NCI-H524 (cell line): ENCODE results near the gene TNIK.
A peak's percentile ranks its signal among the peaks of the same experiment; 100 is the strongest.

Experiments
- DNase-seq, 2 experiments: peaks; one replicate each; lab custom pipeline; 2025; lab: John Stamatoyannopoulos, UW

TNIK gene

GRCh38 chr3:171226794-171227193 lies 233.4 kb downstream of the TNIK start:
- DNase-seq = no peak

- DNase-seq = no peak
Observed at GRCh38 chr3:171225708-171226107, 234.5 kb downstream of the TNIK start.

GRCh38 chr3:171225165-171225564 lies 235.0 kb downstream of the TNIK start:
- no peak for DNase-seq

GRCh38 chr3:171223396-171223795 lies 236.8 kb downstream of the TNIK start:
- no peak for DNase-seq

- DNase-seq = no peak
Observed at GRCh38 chr3:171222995-171223394, 237.2 kb downstream of the TNIK start.

- DNase-seq = no peak
Observed at GRCh38 chr3:171221597-171221996, 238.6 kb downstream of the TNIK start.

GRCh38 chr3:171221104-171221503 lies 239.1 kb downstream of the TNIK start:
- DNase-seq = no peak

- DNase-seq = no peak
Observed at GRCh38 chr3:171219258-171219657, 240.9 kb downstream of the TNIK start.

- DNase-seq = no peak
Observed at GRCh38 chr3:171218069-171218468, 242.1 kb downstream of the TNIK start.

GRCh38 chr3:171213907-171214306 lies 246.3 kb downstream of the TNIK start:
- no peak for DNase-seq

- no peak for DNase-seq
Observed at GRCh38 chr3:171213178-171213577, 247.0 kb downstream of the TNIK start.

- DNase-seq = no peak
Observed at GRCh38 chr3:171212648-171213047, 247.6 kb downstream of the TNIK start.

- no peak for DNase-seq
Observed at GRCh38 chr3:171206283-171206682, 253.9 kb downstream of the TNIK start.

- DNase-seq = no peak
Observed at GRCh38 chr3:171204942-171205341, 255.3 kb downstream of the TNIK start.

- no peak for DNase-seq
Observed at GRCh38 chr3:171201825-171202224, 258.4 kb downstream of the TNIK start.

- no peak for DNase-seq
Observed at GRCh38 chr3:171200750-171201088, 259.5 kb downstream of the TNIK start.

- DNase-seq = no peak
Observed at GRCh38 chr3:171200052-171200749, 260.0 kb downstream of the TNIK start.

GRCh38 chr3:171199473-171199829 lies 260.8 kb downstream of the TNIK start:
- DNase-seq = no peak

GRCh38 chr3:171198781-171199472 lies 261.3 kb downstream of the TNIK start:
- DNase-seq = no peak

- peak in 1 of 2 experiments; percentile 10 for DNase-seq
Observed at GRCh38 chr3:171195686-171196085, 264.5 kb downstream of the TNIK start.

- no peak for DNase-seq
Observed at GRCh38 chr3:171194965-171195364, 265.2 kb downstream of the TNIK start.

- no peak for DNase-seq
Observed at GRCh38 chr3:171193693-171194092, 266.5 kb downstream of the TNIK start.

- peak in 1 of 2 experiments; percentile 20 for DNase-seq
Observed at GRCh38 chr3:171192176-171192854, 267.9 kb downstream of the TNIK start.
